HepG2 (cell line): ENCODE results near the gene OR2F1. TPM values are rescaled to one million over a fixed set of nuclear protein-coding genes. Genes with fewer than 3 reads are reported as not detected.

Source experiments
- ATAC-seq: fragments of 200-7000 bp; cut with Tn5 transposase; 3 replicates; pipeline ENCODE4 v1.9.1; 2020; ENCODE audit warnings: mild to moderate bottlenecking, moderate library complexity
- BruUV-seq: library from RNA; stranded (reverse); fragments of 400-500 nt; replicated peaks from 2 replicates; lab custom pipeline; 2021; lab: Mats Ljungman, UMichigan
- CTCF ChIA-PET: fragments of 300-600 bp; formaldehyde crosslinking; extraction: SDS; loops from one replicate; lab custom pipeline; 2021; ENCODE audit warnings: low total read pairs, inconsistent platforms, low intra/inter-chr PET ratio; lab: Yijun Ruan, JAX
- POLR2A ChIA-PET: fragments of 350-600 bp; sonication (Branson Sonifier 250); formaldehyde crosslinking; loops from one replicate; lab custom pipeline; 2020; ENCODE audit warnings: antibody characterized with exemption, inconsistent platforms; lab: Yijun Ruan, JAX
- DNase-seq: peaks from one replicate; pipeline ENCODE4 v3.0.0-alpha.2; 2015; ENCODE audit warnings: low spot score
- FAIRE-seq: peaks from 3 replicates; lab custom pipeline; 2011; peaks lifted over from hg19 to GRCh38; lab: Jason Lieb, UNC
- H2AFZ ChIP-seq: one replicate; pipeline ENCODE4 v1.6.1; 2011; ENCODE audit warnings: low read length, inconsistent platforms
- H3K27ac ChIP-seq: fragments of 300-600 bp; 3 replicates; pipeline ENCODE4 v1.8.0; 2011; ENCODE audit warnings: mixed run types, mild to moderate bottlenecking, mixed read lengths, low read length, inconsistent platforms; ENCODE audit not compliant: insufficient read depth; ENCODE audit errors: extremely low read length
- H3K27me3 ChIP-seq, 2 experiments: fragments of 200-600 bp in 1 of 2; 2 replicates in 1 of 2; 3 replicates in 1 of 2; pipeline versions ENCODE4 v1.6.0 to v1.8.0; 2011; ENCODE audit warnings: low read length in 2 of 2, mild to moderate bottlenecking in 2 of 2, moderate library complexity in 2 of 2, inconsistent platforms in 1 of 2; ENCODE audit not compliant: insufficient read depth in 2 of 2, control insufficient read depth in 1 of 2
- H3K36me3 ChIP-seq, 2 experiments: fragments of 200-600 bp in 1 of 2; replicated peaks in 1 of 2; 2 replicates in 1 of 2; 3 replicates in 1 of 2; pipeline versions ENCODE4 v1.5.1 to v1.8.0; 2011; ENCODE audit warnings: low read length in 2 of 2, inconsistent platforms in 1 of 2; ENCODE audit not compliant: insufficient read depth in 2 of 2, control insufficient read depth in 1 of 2
- H3K4me1 ChIP-seq: 2 replicates; pipeline ENCODE4 v1.5.1; 2012; ENCODE audit warnings: low read length, inconsistent platforms; ENCODE audit not compliant: insufficient read depth
- H3K4me2 ChIP-seq: 2 replicates; pipeline ENCODE4 v1.6.0; 2011; ENCODE audit warnings: low read depth, low read length, inconsistent platforms
- H3K4me3 ChIP-seq, 3 experiments: fragments of 200-600 bp in 1 of 3; sonication (generic), shearing (Covaris generic) in 1 of 3; replicated peaks in 1 of 3; 2 replicates each; pipeline ENCODE4 v1.5.1; 2011 to 2016; ENCODE audit warnings: low read length in 3 of 3, inconsistent platforms in 2 of 3, low read depth in 2 of 3, mild to moderate bottlenecking in 2 of 3, control low read depth in 1 of 3, mixed read lengths in 1 of 3; ENCODE audit not compliant: insufficient read depth in 1 of 3
- H3K79me2 ChIP-seq: one replicate; pipeline ENCODE4 v1.6.1; 2011; ENCODE audit warnings: low read length, inconsistent platforms; ENCODE audit not compliant: insufficient read depth
- H3K9ac ChIP-seq: 2 replicates; pipeline ENCODE4 v1.6.0; 2011; ENCODE audit warnings: mild to moderate bottlenecking, low read depth, low read length, inconsistent platforms; ENCODE audit not compliant: insufficient read depth
- H3K9me3 ChIP-seq: 2 replicates; pipeline ENCODE4 v1.5.1; 2012; ENCODE audit warnings: mild to moderate bottlenecking, low read length
- H4K20me1 ChIP-seq: 2 replicates; pipeline ENCODE4 v1.6.0; 2011; ENCODE audit warnings: inconsistent platforms, mild to moderate bottlenecking, low read length, moderate library complexity; ENCODE audit not compliant: insufficient read depth
- CEBPB ChIP-seq: IDR thresholded peaks from 2 replicates; pipeline ENCODE4 v1.6.1; 2011; ENCODE audit warnings: low read depth, low read length, improper control_type of control experiment, borderline replicate concordance
- NFIB ChIP-seq: sonication (generic); formaldehyde crosslinking; IDR thresholded peaks from 2 replicates; pipeline ENCODE4 v1.9.0; 2021; ENCODE audit warnings: missing genetic modification reagents, mild to moderate bottlenecking, borderline replicate concordance
- PPARG ChIP-seq: conservative IDR thresholded peaks from 2 replicates; pipeline ENCODE4 v1.6.1; 2016; ENCODE audit warnings: missing biosample characterization, missing genetic modification reagents
- SP4 ChIP-seq: sonication (generic); formaldehyde crosslinking; IDR thresholded peaks from 2 replicates; pipeline ENCODE4 v1.8.1; 2023; ENCODE audit warnings: mild to moderate bottlenecking, missing genetic modification reagents
- TEAD2 ChIP-seq: sonication (generic); formaldehyde crosslinking; IDR thresholded peaks from 2 replicates; pipeline ENCODE4 v1.9.0; 2021; ENCODE audit warnings: missing genetic modification reagents
- ZNF317 ChIP-seq: sonication (generic); formaldehyde crosslinking; IDR thresholded peaks from 2 replicates; pipeline ENCODE4 v1.5.0; 2020; ENCODE audit warnings: mild to moderate bottlenecking, missing genetic modification reagents
- ZNF878 ChIP-seq: sonication (generic); formaldehyde crosslinking; IDR thresholded peaks from 2 replicates; pipeline ENCODE4 v1.8.1; 2023; ENCODE audit warnings: mild to moderate bottlenecking, missing genetic modification reagents, moderate library complexity
- WGBS: methylation state at CpG from one replicate; pipeline ENCODE4 v1.1.6; 2017; ENCODE audit warnings: low lambda C conversion rate; 5-methylcytosine and 5-hydroxymethylcytosine counted together
- in situ Hi-C: cut with HindIII; loops from 2 replicates; pipeline ENCODE4 v1.10.0; 2017; ENCODE audit warnings: low pct_unique_long_range_greater_than_20kb; ENCODE audit not compliant: extremely low pct_ligation_motif_present
- intact Hi-C: fragments of 100-400 bp; cut with micrococcal nuclease; formaldehyde crosslinking; loops from one replicate; pipeline ENCODE4 v1.10.0; 2022; ENCODE audit not compliant: unreplicated experiment
- polyA plus RNA-seq, 8 experiments: library from polyadenylated mRNA; depleted of rRNA in 3 of 8; stranded (reverse) in 7 of 8; unstranded in 1 of 8; fragments of >200 nt; fragmentation: Illumina TruSeq in 4 of 8; extraction: Trizol in 4 of 8; gene quantifications; 2 replicates each; pipeline versions ENCODE4 v1.2.1 to v1.2.3, GENCODE V29; 2011 to 2016; ENCODE audit warnings: low read depth in 4 of 8, missing spikeins in 1 of 8, mixed read lengths in 1 of 8; ENCODE audit not compliant: insufficient read depth in 1 of 8
- total RNA-seq, 5 experiments: library from RNA; depleted of rRNA; stranded (reverse); fragments of >200 nt; fragmentation: Illumina TruSeq; extraction: Trizol; gene quantifications; 2 replicates each; pipeline ENCODE4 v1.2.3, GENCODE V29; 2016; ENCODE audit warnings: low read depth in 1 of 5
- TF ChIP-seq, protein P1 (sequence below), 2 experiments: IDR thresholded peaks; 2 replicates each; pipeline ENCODE4 v1.6.1; 2011 to 2012; ENCODE audit warnings: low read length in 2 of 2, borderline replicate concordance in 1 of 2, low read depth in 1 of 2, mild to moderate bottlenecking in 1 of 2, moderate library complexity in 1 of 2
- TF ChIP-seq, protein P2 (sequence below): sonication (generic); formaldehyde crosslinking; IDR thresholded peaks from 2 replicates; pipeline ENCODE4 v1.5.1; 2020; ENCODE audit warnings: mild to moderate bottlenecking, missing genetic modification reagents, borderline replicate concordance
- TF ChIP-seq, protein P3 (sequence below): sonication (generic); formaldehyde crosslinking; conservative IDR thresholded peaks from 2 replicates; pipeline ENCODE4 v1.8.0; 2022; ENCODE audit warnings: missing genetic modification reagents
- TF ChIP-seq, protein P4 (sequence below): sonication (generic); formaldehyde crosslinking; conservative IDR thresholded peaks from 2 replicates; pipeline ENCODE4 v1.4.0; 2020; ENCODE audit warnings: missing genetic modification reagents

Gene OR2F1
- total and polyA plus RNA-seq, 2 of the 13 experiments (the other 11 are each of a cell fraction or from before 2014, with no cell fraction given), result 0.36 to 1.5 TPM

DNA sequence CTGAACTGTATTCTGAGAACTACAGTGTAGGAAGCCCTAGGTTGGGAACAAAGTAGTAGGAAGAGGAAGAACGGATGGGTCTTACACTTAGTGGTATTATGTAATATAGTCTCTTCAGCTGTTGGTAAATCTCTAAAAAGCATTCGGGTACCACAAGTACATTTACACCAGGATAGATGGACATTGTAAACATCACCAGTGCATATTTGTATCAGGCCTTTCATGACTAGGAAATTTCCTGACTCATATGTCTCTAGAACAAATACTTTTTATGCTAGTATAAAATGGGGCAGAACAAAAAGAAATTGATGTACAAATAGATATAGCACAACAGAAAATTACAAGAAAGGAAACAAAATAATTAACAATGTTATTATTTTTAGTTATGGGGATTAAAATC, 23.9 kb downstream of the OR2F1 start:
- Histone ChIP-seq H3K4me1 (peaks cover 21% of the 10 kb centered on the region), H3K27me3 (no peaks in the 10 kb centered on the region), H3K36me3 (no peaks in the 10 kb centered on the region), H3K9ac (no peak overlapping the region), H3K4me3 (no peak overlapping the region), H3K4me2 (no peak overlapping the region), H3K27ac (no peak overlapping the region), H4K20me1 (no peaks in the 10 kb centered on the region), H3K9me3 (no peaks in the 10 kb centered on the region), H3K79me2 (no peaks in the 10 kb centered on the region), H2AFZ (no peak overlapping the region)
- CTCF ChIA-PET, result no interaction called here
- no peak for FAIRE-seq
- no peak for ATAC-seq
- 80% methylated on average over 2 of the region's 2 CpGs for WGBS
- intact Hi-C loops (loop anchor here (5.0 kb wide), 2 partner anchors 34 to 76 kb away; partner anchors contain the start of gene TCAF1), in situ Hi-C loops (no loop called here)
- no TSS peak for BruUV-seq
- no peak for DNase-seq
- POLR2A ChIA-PET, result interaction anchor here (1.2 kb wide), 1 partner anchor 96 kb away, joined by 4 read pairs; no protein-coding TSS in a partner anchor
- TF ChIP-seq, protein P1, sequence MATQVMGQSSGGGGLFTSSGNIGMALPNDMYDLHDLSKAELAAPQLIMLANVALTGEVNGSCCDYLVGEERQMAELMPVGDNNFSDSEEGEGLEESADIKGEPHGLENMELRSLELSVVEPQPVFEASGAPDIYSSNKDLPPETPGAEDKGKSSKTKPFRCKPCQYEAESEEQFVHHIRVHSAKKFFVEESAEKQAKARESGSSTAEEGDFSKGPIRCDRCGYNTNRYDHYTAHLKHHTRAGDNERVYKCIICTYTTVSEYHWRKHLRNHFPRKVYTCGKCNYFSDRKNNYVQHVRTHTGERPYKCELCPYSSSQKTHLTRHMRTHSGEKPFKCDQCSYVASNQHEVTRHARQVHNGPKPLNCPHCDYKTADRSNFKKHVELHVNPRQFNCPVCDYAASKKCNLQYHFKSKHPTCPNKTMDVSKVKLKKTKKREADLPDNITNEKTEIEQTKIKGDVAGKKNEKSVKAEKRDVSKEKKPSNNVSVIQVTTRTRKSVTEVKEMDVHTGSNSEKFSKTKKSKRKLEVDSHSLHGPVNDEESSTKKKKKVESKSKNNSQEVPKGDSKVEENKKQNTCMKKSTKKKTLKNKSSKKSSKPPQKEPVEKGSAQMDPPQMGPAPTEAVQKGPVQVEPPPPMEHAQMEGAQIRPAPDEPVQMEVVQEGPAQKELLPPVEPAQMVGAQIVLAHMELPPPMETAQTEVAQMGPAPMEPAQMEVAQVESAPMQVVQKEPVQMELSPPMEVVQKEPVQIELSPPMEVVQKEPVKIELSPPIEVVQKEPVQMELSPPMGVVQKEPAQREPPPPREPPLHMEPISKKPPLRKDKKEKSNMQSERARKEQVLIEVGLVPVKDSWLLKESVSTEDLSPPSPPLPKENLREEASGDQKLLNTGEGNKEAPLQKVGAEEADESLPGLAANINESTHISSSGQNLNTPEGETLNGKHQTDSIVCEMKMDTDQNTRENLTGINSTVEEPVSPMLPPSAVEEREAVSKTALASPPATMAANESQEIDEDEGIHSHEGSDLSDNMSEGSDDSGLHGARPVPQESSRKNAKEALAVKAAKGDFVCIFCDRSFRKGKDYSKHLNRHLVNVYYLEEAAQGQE (IDR thresholded peaks at IDR 0.05; ENCODE audit: borderline replicate concordance in 1 of 2, low read depth in 1 of 2, low read length in 2 of 2), result no peak
- TF ChIP-seq ZNF317 (CRISPR knock-in tag) (no peak), PPARG (no peak), CEBPB (no peak), SP4 (no peak), ZNF878 (no peak), NFIB (CRISPR knock-in tag) (no peak), TEAD2 (CRISPR knock-in tag) (no peak)
- TF ChIP-seq, protein P2, sequence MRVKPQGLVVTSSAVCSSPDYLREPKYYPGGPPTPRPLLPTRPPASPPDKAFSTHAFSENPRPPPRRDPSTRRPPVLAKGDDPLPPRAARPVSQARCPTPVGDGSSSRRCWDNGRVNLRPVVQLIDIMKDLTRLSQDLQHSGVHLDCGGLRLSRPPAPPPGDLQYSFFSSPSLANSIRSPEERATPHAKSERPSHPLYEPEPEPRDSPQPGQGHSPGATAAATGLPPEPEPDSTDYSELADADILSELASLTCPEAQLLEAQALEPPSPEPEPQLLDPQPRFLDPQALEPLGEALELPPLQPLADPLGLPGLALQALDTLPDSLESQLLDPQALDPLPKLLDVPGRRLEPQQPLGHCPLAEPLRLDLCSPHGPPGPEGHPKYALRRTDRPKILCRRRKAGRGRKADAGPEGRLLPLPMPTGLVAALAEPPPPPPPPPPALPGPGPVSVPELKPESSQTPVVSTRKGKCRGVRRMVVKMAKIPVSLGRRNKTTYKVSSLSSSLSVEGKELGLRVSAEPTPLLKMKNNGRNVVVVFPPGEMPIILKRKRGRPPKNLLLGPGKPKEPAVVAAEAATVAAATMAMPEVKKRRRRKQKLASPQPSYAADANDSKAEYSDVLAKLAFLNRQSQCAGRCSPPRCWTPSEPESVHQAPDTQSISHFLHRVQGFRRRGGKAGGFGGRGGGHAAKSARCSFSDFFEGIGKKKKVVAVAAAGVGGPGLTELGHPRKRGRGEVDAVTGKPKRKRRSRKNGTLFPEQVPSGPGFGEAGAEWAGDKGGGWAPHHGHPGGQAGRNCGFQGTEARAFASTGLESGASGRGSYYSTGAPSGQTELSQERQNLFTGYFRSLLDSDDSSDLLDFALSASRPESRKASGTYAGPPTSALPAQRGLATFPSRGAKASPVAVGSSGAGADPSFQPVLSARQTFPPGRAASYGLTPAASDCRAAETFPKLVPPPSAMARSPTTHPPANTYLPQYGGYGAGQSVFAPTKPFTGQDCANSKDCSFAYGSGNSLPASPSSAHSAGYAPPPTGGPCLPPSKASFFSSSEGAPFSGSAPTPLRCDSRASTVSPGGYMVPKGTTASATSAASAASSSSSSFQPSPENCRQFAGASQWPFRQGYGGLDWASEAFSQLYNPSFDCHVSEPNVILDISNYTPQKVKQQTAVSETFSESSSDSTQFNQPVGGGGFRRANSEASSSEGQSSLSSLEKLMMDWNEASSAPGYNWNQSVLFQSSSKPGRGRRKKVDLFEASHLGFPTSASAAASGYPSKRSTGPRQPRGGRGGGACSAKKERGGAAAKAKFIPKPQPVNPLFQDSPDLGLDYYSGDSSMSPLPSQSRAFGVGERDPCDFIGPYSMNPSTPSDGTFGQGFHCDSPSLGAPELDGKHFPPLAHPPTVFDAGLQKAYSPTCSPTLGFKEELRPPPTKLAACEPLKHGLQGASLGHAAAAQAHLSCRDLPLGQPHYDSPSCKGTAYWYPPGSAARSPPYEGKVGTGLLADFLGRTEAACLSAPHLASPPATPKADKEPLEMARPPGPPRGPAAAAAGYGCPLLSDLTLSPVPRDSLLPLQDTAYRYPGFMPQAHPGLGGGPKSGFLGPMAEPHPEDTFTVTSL (CRISPR knock-in tag), result no peak
- TF ChIP-seq, protein P3, sequence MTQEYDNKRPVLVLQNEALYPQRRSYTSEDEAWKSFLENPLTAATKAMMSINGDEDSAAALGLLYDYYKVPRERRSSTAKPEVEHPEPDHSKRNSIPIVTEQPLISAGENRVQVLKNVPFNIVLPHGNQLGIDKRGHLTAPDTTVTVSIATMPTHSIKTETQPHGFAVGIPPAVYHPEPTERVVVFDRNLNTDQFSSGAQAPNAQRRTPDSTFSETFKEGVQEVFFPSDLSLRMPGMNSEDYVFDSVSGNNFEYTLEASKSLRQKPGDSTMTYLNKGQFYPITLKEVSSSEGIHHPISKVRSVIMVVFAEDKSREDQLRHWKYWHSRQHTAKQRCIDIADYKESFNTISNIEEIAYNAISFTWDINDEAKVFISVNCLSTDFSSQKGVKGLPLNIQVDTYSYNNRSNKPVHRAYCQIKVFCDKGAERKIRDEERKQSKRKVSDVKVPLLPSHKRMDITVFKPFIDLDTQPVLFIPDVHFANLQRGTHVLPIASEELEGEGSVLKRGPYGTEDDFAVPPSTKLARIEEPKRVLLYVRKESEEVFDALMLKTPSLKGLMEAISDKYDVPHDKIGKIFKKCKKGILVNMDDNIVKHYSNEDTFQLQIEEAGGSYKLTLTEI (CRISPR knock-in tag), result no peak
- TF ChIP-seq, protein P4, sequence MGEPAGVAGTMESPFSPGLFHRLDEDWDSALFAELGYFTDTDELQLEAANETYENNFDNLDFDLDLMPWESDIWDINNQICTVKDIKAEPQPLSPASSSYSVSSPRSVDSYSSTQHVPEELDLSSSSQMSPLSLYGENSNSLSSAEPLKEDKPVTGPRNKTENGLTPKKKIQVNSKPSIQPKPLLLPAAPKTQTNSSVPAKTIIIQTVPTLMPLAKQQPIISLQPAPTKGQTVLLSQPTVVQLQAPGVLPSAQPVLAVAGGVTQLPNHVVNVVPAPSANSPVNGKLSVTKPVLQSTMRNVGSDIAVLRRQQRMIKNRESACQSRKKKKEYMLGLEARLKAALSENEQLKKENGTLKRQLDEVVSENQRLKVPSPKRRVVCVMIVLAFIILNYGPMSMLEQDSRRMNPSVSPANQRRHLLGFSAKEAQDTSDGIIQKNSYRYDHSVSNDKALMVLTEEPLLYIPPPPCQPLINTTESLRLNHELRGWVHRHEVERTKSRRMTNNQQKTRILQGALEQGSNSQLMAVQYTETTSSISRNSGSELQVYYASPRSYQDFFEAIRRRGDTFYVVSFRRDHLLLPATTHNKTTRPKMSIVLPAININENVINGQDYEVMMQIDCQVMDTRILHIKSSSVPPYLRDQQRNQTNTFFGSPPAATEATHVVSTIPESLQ (CRISPR knock-in tag), result no peak
